WTC11 (cell line): ENCODE results near the gene EFCAB12. TPM values are rescaled to one million over a fixed set of nuclear protein-coding genes. Genes with fewer than 3 reads are reported as not detected.

ENCODE experiments used
- ATAC-seq: fragments of 200-7000 bp; cut with Tn5 transposase; 2 replicates; pipeline ENCODE4 v1.10.0; 2021; ENCODE audit warnings: mild to moderate bottlenecking, moderate library complexity
- CTCF ChIA-PET: fragments of 300-600 bp; sonication (Branson Sonifier 250); formaldehyde crosslinking; loops from one replicate; lab custom pipeline; 2021; ENCODE audit warnings: antibody characterized with exemption; lab: Charles Lee
- POLR2A ChIA-PET: fragments of 350-600 bp; sonication (Branson Sonifier 250); formaldehyde crosslinking; loops from one replicate; lab custom pipeline; 2021; ENCODE audit warnings: antibody characterized with exemption; lab: Charles Lee
- DNase-seq: peaks from one replicate; pipeline ENCODE4 v3.0.0; 2021; ENCODE audit warnings: low spot score
- H3K27ac Mint-ChIP-seq: 2 replicates; pipeline ENCODE4 v1.8.0; 2021; ENCODE audit warnings: mixed read lengths
- H3K27me3 Mint-ChIP-seq: 2 replicates; pipeline ENCODE4 v1.8.0; 2021; ENCODE audit warnings: low read depth, mild to moderate bottlenecking, moderate library complexity, mixed read lengths
- H3K36me3 Mint-ChIP-seq: 2 replicates; pipeline ENCODE4 v1.8.0; 2021; ENCODE audit warnings: mixed read lengths
- H3K4me1 Mint-ChIP-seq: 2 replicates; pipeline ENCODE4 v1.8.0; 2022; ENCODE audit warnings: mixed read lengths
- H3K4me3 Mint-ChIP-seq: 2 replicates; pipeline ENCODE4 v1.8.0; 2021; ENCODE audit warnings: mild to moderate bottlenecking, moderate library complexity, mixed read lengths
- H3K9me3 Mint-ChIP-seq: 2 replicates; pipeline ENCODE4 v1.8.0; 2021; ENCODE audit warnings: mixed read lengths
- ATF3 ChIP-seq: sonication (generic); formaldehyde crosslinking; conservative IDR thresholded peaks from 2 replicates; pipeline ENCODE4 v1.8.1; 2022; ENCODE audit warnings: mild to moderate bottlenecking, missing genetic modification reagents
- ATF6 ChIP-seq: sonication (generic); formaldehyde crosslinking; IDR thresholded peaks from 2 replicates; pipeline ENCODE4 v1.8.1; 2023; ENCODE audit warnings: mild to moderate bottlenecking, missing genetic modification reagents
- CREB1 ChIP-seq: sonication (generic); formaldehyde crosslinking; IDR thresholded peaks from 2 replicates; pipeline ENCODE4 v1.8.0; 2023; ENCODE audit warnings: mild to moderate bottlenecking, missing genetic modification reagents
- ESRRA ChIP-seq: sonication (generic); formaldehyde crosslinking; IDR thresholded peaks from 2 replicates; pipeline ENCODE4 v1.8.1; 2022; ENCODE audit warnings: mild to moderate bottlenecking, missing genetic modification reagents, borderline replicate concordance
- ETV6 ChIP-seq: sonication (generic); formaldehyde crosslinking; IDR thresholded peaks from 2 replicates; pipeline ENCODE4 v1.8.1; 2022; ENCODE audit warnings: mild to moderate bottlenecking, missing genetic modification reagents
- FOXP1 ChIP-seq: sonication (generic); formaldehyde crosslinking; IDR thresholded peaks from 2 replicates; pipeline ENCODE4 v1.8.0; 2022; ENCODE audit warnings: missing genetic modification reagents, mild to moderate bottlenecking, moderate library complexity, borderline replicate concordance
- HMGA2 ChIP-seq: fragments of 250-450 bp; sonication (Bioruptor Pico); IDR thresholded peaks from 2 replicates; pipeline ENCODE4 v1.4.0; 2021; ENCODE audit warnings: mild to moderate bottlenecking, moderate library complexity
- IRF2 ChIP-seq: sonication (generic); formaldehyde crosslinking; IDR thresholded peaks from 2 replicates; pipeline ENCODE4 v1.8.0; 2022; ENCODE audit warnings: low read depth, missing genetic modification reagents, borderline replicate concordance
- MAX ChIP-seq: sonication (generic); formaldehyde crosslinking; IDR thresholded peaks from 2 replicates; pipeline ENCODE4 v1.8.0; 2022; ENCODE audit warnings: mild to moderate bottlenecking, missing genetic modification reagents
- NFE2L1 ChIP-seq: sonication (generic); formaldehyde crosslinking; IDR thresholded peaks from 2 replicates; pipeline ENCODE4 v1.8.1; 2023; ENCODE audit warnings: missing genetic modification reagents
- NFYB ChIP-seq: sonication (generic); formaldehyde crosslinking; conservative IDR thresholded peaks from 2 replicates; pipeline ENCODE4 v1.8.0; 2022; ENCODE audit warnings: low read depth, missing genetic modification reagents
- NR3C1 ChIP-seq: sonication (generic); formaldehyde crosslinking; conservative IDR thresholded peaks from 2 replicates; pipeline ENCODE4 v1.8.1; 2023; ENCODE audit warnings: low read depth, mild to moderate bottlenecking, missing genetic modification reagents
- RELA ChIP-seq: sonication (generic); formaldehyde crosslinking; IDR thresholded peaks from 2 replicates; pipeline ENCODE4 v1.8.1; 2022; ENCODE audit warnings: missing genetic modification reagents, mild to moderate bottlenecking, borderline replicate concordance
- SMAD3 ChIP-seq: sonication (generic); formaldehyde crosslinking; IDR thresholded peaks from 2 replicates; pipeline ENCODE4 v1.8.0; 2022; ENCODE audit warnings: missing genetic modification reagents, mild to moderate bottlenecking, borderline replicate concordance
- SOX15 ChIP-seq: fragments of 250-450 bp; sonication (Bioruptor Pico); IDR thresholded peaks from 2 replicates; pipeline ENCODE4 v1.9.0; 2021; ENCODE audit warnings: mild to moderate bottlenecking
- TP53 ChIP-seq: sonication (generic); formaldehyde crosslinking; IDR thresholded peaks from 2 replicates; pipeline ENCODE4 v1.8.1; 2023; ENCODE audit warnings: mild to moderate bottlenecking, missing genetic modification reagents
- ZNF219 ChIP-seq: sonication (generic); formaldehyde crosslinking; IDR thresholded peaks from 2 replicates; pipeline ENCODE4 v1.8.0; 2023; ENCODE audit warnings: missing genetic modification reagents, mild to moderate bottlenecking, borderline replicate concordance
- ZNF263 ChIP-seq: sonication (generic); formaldehyde crosslinking; IDR thresholded peaks from 2 replicates; pipeline ENCODE4 v1.8.1; 2022; ENCODE audit warnings: low read depth, mild to moderate bottlenecking, moderate library complexity, missing genetic modification reagents
- ZNF425 ChIP-seq: fragments of 250-450 bp; sonication (Bioruptor Pico); conservative IDR thresholded peaks from 2 replicates; pipeline ENCODE4 v1.9.0; 2021; ENCODE audit warnings: mild to moderate bottlenecking
- total RNA-seq: library from RNA; stranded (reverse); gene quantifications from 3 replicates; pipeline ENCODE4 v1.2.3, GENCODE V29; 2021
- TF ChIP-seq, protein P1 (sequence below): fragments of 250-450 bp; sonication (Bioruptor Pico); IDR thresholded peaks from 2 replicates; pipeline ENCODE4 v1.8.0; 2021; ENCODE audit warnings: mild to moderate bottlenecking
- TF ChIP-seq, protein P2 (sequence below): sonication (generic); formaldehyde crosslinking; IDR thresholded peaks from 2 replicates; pipeline ENCODE4 v1.8.0; 2022; ENCODE audit warnings: mild to moderate bottlenecking, missing genetic modification reagents
- TF ChIP-seq, protein P3 (sequence below): sonication (generic); formaldehyde crosslinking; IDR thresholded peaks from 2 replicates; pipeline ENCODE4 v1.8.1; 2023; ENCODE audit warnings: mild to moderate bottlenecking, missing genetic modification reagents, moderate library complexity

EFCAB12 gene
- total RNA-seq, 1 experiment from 2014 or later, result 0.20 TPM

DNA sequence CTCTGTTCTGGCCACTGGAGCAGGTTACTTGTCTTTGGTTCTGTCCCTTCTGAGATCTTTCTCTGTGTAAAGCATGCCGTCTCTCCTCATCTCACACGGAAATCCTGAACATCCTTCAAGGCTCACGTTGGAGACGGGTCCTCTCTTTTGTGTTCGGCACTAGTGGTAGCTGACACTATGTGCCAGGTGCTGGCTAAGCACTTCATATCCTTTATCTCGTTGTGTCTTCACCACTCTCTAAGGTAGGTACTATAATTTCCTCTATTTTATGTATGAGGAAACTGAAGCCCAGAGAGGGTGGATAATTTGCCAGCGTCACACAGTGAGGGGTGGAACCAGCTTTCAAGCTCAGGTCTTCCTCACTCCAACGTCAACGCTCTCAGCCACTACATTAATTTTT lies 12.8 kb upstream of the EFCAB12 start (continued):
- TF ChIP-seq ZNF263 (no peak), TP53 (CRISPR knock-in tag) (no peak)
- TF ChIP-seq, protein P1, sequence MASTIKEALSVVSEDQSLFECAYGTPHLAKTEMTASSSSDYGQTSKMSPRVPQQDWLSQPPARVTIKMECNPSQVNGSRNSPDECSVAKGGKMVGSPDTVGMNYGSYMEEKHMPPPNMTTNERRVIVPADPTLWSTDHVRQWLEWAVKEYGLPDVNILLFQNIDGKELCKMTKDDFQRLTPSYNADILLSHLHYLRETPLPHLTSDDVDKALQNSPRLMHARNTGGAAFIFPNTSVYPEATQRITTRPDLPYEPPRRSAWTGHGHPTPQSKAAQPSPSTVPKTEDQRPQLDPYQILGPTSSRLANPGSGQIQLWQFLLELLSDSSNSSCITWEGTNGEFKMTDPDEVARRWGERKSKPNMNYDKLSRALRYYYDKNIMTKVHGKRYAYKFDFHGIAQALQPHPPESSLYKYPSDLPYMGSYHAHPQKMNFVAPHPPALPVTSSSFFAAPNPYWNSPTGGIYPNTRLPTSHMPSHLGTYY, result no peak
- TF ChIP-seq, all 79 proteins: peak for 0

- ATAC-seq (no peak), DNase-seq (no peak)
- TF ChIP-seq NR3C1 (CRISPR knock-in tag), result no peak
- TF ChIP-seq ATF6 (CRISPR knock-in tag), result no peak
- no peak for TF ChIP-seq RELA
- TF ChIP-seq ATF3 (CRISPR knock-in tag), result no peak
- no peak for TF ChIP-seq HMGA2
- TF ChIP-seq, protein P2, sequence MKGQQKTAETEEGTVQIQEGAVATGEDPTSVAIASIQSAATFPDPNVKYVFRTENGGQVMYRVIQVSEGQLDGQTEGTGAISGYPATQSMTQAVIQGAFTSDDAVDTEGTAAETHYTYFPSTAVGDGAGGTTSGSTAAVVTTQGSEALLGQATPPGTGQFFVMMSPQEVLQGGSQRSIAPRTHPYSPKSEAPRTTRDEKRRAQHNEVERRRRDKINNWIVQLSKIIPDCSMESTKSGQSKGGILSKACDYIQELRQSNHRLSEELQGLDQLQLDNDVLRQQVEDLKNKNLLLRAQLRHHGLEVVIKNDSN (CRISPR knock-in tag), result no peak
- no peak; the same call in 1 of the 2 replicates for TF ChIP-seq ETV6
- no peak for TF ChIP-seq ZNF219
- no peak for TF ChIP-seq CREB1 (CRISPR knock-in tag)
- H3K36me3 Mint-ChIP-seq, result peaks cover 25% of the 10 kb centered on the region
- H3K27ac Mint-ChIP-seq, result peak overlapping the region; percentile 100
- ChIA-PET CTCF (interaction anchor here (0.7 to 2.9 kb wide), 7 partner anchors 12 to 58 kb away, joined by 3 to 25 read pairs (median 5); partner anchors contain the start of gene EFCAB12), POLR2A (interaction anchor here (0.6 to 1.8 kb wide), 7 partner anchors 8 to 177 kb away, joined by 3 to 10 read pairs (median 3); no protein-coding TSS in a partner anchor)
- peaks cover 31% of the 10 kb centered on the region for H3K4me1 Mint-ChIP-seq
- H3K4me3 Mint-ChIP-seq, result peak overlapping the region; percentile 99
- no peaks in the 10 kb centered on the region; the same call in 1 of the 2 replicates for H3K27me3 Mint-ChIP-seq
- no peaks in the 10 kb centered on the region for H3K9me3 Mint-ChIP-seq
These were observed 12.3 kb upstream of the EFCAB12 start for GRCh38 chr3:129440618-129441190.

DNA sequence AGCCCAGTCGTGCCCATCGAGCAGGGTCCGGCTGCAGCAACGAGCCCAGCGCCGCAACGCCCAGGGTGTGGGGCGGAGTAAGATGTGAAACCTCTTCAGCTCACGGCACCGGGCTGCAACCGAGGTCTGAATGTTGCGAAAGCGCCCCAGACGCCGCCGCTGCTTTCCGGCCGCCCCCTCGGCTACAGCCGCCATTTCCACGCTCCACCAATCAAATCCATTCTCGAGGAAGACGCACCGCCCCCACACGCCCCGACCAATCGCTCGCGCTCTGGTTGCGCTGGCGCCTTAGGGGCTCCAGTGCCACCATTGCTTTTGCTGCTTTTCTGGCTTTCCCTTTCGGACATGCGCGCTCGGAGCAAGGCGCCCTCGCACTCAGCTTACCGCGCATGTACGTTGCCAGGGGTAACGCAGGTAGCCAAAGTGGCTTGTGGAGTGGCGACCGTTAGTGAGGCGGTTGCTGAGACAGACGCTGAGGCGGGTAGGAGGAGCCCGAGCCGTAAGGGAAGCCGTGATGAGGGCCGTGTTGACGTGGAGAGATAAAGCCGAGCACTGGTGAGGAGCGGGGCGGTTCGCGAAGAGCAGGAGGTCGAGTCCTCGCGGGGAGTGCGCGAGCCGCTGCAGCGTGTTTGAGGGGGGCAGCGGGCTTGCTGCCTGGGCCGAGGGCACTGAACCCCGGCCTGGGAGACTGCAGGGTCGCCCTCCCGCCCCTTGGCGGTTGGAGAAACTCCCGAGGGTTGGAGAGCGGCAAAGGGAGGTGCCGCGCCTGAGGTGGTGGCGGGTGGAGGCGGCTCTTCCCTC lies 11.6 kb upstream of the EFCAB12 start, which contains the start of the genes IFT122 and MBD4:
Gene IFT122, plus strand, starts transcription at position 408 of the 801 bp plus-strand sequence. Its CDS starts 107 bp downstream, at position 515.
Gene MBD4, minus strand, starts transcription at position 132 of the 801 bp plus-strand sequence. Its CDS starts 115 bp downstream, at position 17.
- ATAC-seq, result peak; percentile 94
- peaks cover 32% of the 10 kb centered on the region for H3K36me3 Mint-ChIP-seq
- DNase-seq, result peak; percentile 98
- H3K4me3 Mint-ChIP-seq, result peak within 1 kb of the TSS; percentile 99
- ChIA-PET CTCF (interaction anchor here (0.6 to 2.9 kb wide), 10 partner anchors 9 to 508 kb away, joined by 3 to 25 read pairs (median 4); no protein-coding TSS in a partner anchor), POLR2A (interaction anchor here (0.6 to 1.8 kb wide), 9 partner anchors 9 to 178 kb away, joined by 3 to 10 read pairs (median 3); no protein-coding TSS in a partner anchor)
- H3K4me1 Mint-ChIP-seq, result peaks cover 31% of the 10 kb centered on the region
- H3K27ac Mint-ChIP-seq, result peak within 1 kb of the TSS; percentile 100
- no peaks in the 10 kb centered on the region for H3K9me3 Mint-ChIP-seq
- H3K27me3 Mint-ChIP-seq, result no peaks in the 10 kb centered on the region; the same call in 1 of the 2 replicates
- TF ChIP-seq CREB1 (CRISPR knock-in tag), result 0 out of 2 replicates have a peak, but pooled peaks have one; percentile 36
- peak; percentile 55 for TF ChIP-seq MAX (CRISPR knock-in tag)
- no peak for TF ChIP-seq ZNF425
- no peak for TF ChIP-seq IRF2 (CRISPR knock-in tag)
- no peak for TF ChIP-seq ZNF263
- no peak for TF ChIP-seq SOX15 (CRISPR knock-in tag)
- TF ChIP-seq NFE2L1, result peak; percentile 72; the same call in 1 of the 2 replicates
- TF ChIP-seq, protein P3, sequence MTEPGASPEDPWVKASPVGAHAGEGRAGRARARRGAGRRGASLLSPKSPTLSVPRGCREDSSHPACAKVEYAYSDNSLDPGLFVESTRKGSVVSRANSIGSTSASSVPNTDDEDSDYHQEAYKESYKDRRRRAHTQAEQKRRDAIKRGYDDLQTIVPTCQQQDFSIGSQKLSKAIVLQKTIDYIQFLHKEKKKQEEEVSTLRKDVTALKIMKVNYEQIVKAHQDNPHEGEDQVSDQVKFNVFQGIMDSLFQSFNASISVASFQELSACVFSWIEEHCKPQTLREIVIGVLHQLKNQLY (CRISPR knock-in tag), result no peak
- no peak for TF ChIP-seq ESRRA (CRISPR knock-in tag)
- peak; percentile 58; the same call in 1 of the 2 replicates for TF ChIP-seq SMAD3
- TF ChIP-seq NFYB (CRISPR knock-in tag), result peak; percentile 64
- peak; percentile 63; the same call in 1 of the 2 replicates for TF ChIP-seq FOXP1 (CRISPR knock-in tag)
